Sigmoid colon (tissue), 7 donors: ENCODE results near the gene GPR137C. TPM values are rescaled to one million over a fixed set of nuclear protein-coding genes. Genes with fewer than 3 reads are reported as not detected.

Experiments used
- DNase-seq: peaks from one replicate; pipeline ENCODE4 v3.0.0-alpha.2; 2019
- H3K27ac ChIP-seq, 4 donors: fragments of 200-600 bp; sonication (generic); one replicate each; pipeline ENCODE4 v1.5.1; 2016 to 2019; ENCODE audit warnings: mild to moderate bottlenecking in 1 of 4
- H3K27me3 ChIP-seq, 3 donors: fragments of 200-600 bp; sonication (generic); one replicate each; pipeline ENCODE4 v1.5.1; 2019; ENCODE audit warnings: mild to moderate bottlenecking in 1 of 3
- H3K36me3 ChIP-seq, 4 donors: fragments of 200-600 bp; sonication (generic); one replicate each; pipeline ENCODE4 v1.5.1; 2016 to 2019
- H3K4me1 ChIP-seq, 4 donors: fragments of 200-600 bp; sonication (generic); one replicate each; pipeline ENCODE4 v1.5.1; 2017 to 2019
- H3K4me3 ChIP-seq, 4 donors: fragments of 200-600 bp; sonication (generic); one replicate each; pipeline ENCODE4 v1.5.1; 2017 to 2019; ENCODE audit warnings: mild to moderate bottlenecking in 2 of 4, moderate library complexity in 1 of 4
- H3K9me3 ChIP-seq, 4 donors: fragments of 200-600 bp in 3 of 4; sonication (generic) in 3 of 4; one replicate each; pipeline versions ENCODE4 v1.5.1 to v1.6.1; 2013 to 2019
- CTCF ChIP-seq, 4 experiments: fragments of 450-650 bp in 3 of 4; fragments of 200-600 bp in 1 of 4; IDR thresholded peaks; one replicate each; pipeline ENCODE4 v1.5.1; 2016 to 2019; ENCODE audit warnings: antibody characterized with exemption in 4 of 4, mild to moderate bottlenecking in 3 of 4, moderate library complexity in 2 of 4
- EP300 ChIP-seq, 4 donors: sonication (generic); formaldehyde crosslinking; IDR thresholded peaks; one replicate each; pipeline ENCODE4 v1.6.1; 2017; ENCODE audit warnings: antibody characterized with exemption in 4 of 4
- POLR2A ChIP-seq, 2 donors: fragments of 450-650 bp; IDR thresholded peaks; one replicate each; pipeline ENCODE4 v1.6.1; 2016; ENCODE audit warnings: antibody characterized with exemption in 2 of 2, mild to moderate bottlenecking in 2 of 2, moderate library complexity in 2 of 2
- POLR2AphosphoS5 ChIP-seq, 4 donors: sonication (generic); formaldehyde crosslinking; IDR thresholded peaks; one replicate each; pipeline ENCODE4 v1.6.1; 2017; ENCODE audit warnings: antibody characterized with exemption in 4 of 4
- WGBS, 2 donors: extraction: QIAGEN DNeasy Blood & Tissue Kit; methylation state at CpG; one replicate each; pipeline ENCODE4 v1.1.7; 2013; 5-methylcytosine and 5-hydroxymethylcytosine counted together
- intact Hi-C: fragments of 100-400 bp; cut with DNase I; formaldehyde crosslinking; loops from one replicate; pipeline ENCODE4 v1.15.1; 2023
- polyA plus RNA-seq, 3 donors: library from polyadenylated mRNA; stranded (reverse); fragments of 200-250 nt; gene quantifications; one replicate each; pipeline ENCODE4 v1.2.3, GENCODE V29; 2013
- total RNA-seq, 4 donors: library from RNA; depleted of rRNA; stranded (reverse); fragments of >200 nt; gene quantifications; one replicate each; pipeline ENCODE4 v1.1.0, GENCODE V29; 2016
- donor health status: healthy with polysubstance abuse.
- donor health status: Bipolar disorder and iron deficiency.
- donor health status: healthy.

The GPR137C gene
- total and polyA plus RNA-seq, 7 donors: 0.31 to 0.71 (median 0.55) TPM; not detected in 2

- Histone ChIP-seq H3K36me3 (no peaks in the 10 kb centered on the region), H3K27ac (peak overlapping the region in 1 of 4 donors; percentile 93), H3K27me3 (no peaks in the 10 kb centered on the region), H3K4me1 (peaks cover 0 to 27% (median 24%) of the 10 kb centered on the region in 4 donors), H3K9me3 (no peaks in the 10 kb centered on the region), H3K4me3 (no peak overlapping the region)
- TF ChIP-seq EP300 (IDR thresholded peaks at IDR 0.05) (no peak), POLR2AphosphoS5 (IDR thresholded peaks at IDR 0.05) (no peak), POLR2A (IDR thresholded peaks at IDR 0.05) (no peak)
- intact Hi-C loops: loop anchor here (5.0 to 10.0 kb wide), 2 partner anchors 147 to 1306 kb away; partner anchors contain the start of genes ERO1A and TMX1
- DNase-seq: no peak
- WGBS, 2 donors: 90 to 93% methylated on average over 3 of the region's 3 CpGs
These were observed 2.0 kb upstream of the GPR137C start for GRCh38 chr14:52550661-52551060.

- DNase-seq: no peak
- no peaks in the 10 kb centered on the region for H3K27me3 ChIP-seq
- peaks cover 0 to 27% (median 24%) of the 10 kb centered on the region in 4 donors for H3K4me1 ChIP-seq
- H3K36me3 ChIP-seq: no peaks in the 10 kb centered on the region
- no peak for TF ChIP-seq CTCF (IDR thresholded peaks at IDR 0.05)
- TF ChIP-seq EP300 (IDR thresholded peaks at IDR 0.05): no peak
- TF ChIP-seq POLR2A (IDR thresholded peaks at IDR 0.05): no peak
- TF ChIP-seq POLR2AphosphoS5 (IDR thresholded peaks at IDR 0.05): no peak
- peak overlapping the region; percentile 89 to 95 (median 92) for H3K27ac ChIP-seq
- 19 to 54% methylated on average over 6 of the region's 6 CpGs for WGBS, 2 donors
- intact Hi-C loops: loop anchor here (5.0 to 10.0 kb wide), 2 partner anchors 146 to 1306 kb away; partner anchors contain the start of genes ERO1A and TMX1
- peak overlapping the region; percentile 80 to 90 (median 87) for H3K4me3 ChIP-seq
- no peaks in the 10 kb centered on the region for H3K9me3 ChIP-seq
These were observed 1.4 kb upstream of the GPR137C start for GRCh38 chr14:52551205-52551604.

GRCh38 chr14:52551696-52552062 is 957 bp upstream of the GPR137C start:
- intact Hi-C loops: loop anchor here (5.0 to 10.0 kb wide), 2 partner anchors 146 to 1307 kb away; partner anchors contain the start of genes ERO1A and TMX1
- Histone ChIP-seq H3K27me3 (no peaks in the 10 kb centered on the region), H3K9me3 (no peaks in the 10 kb centered on the region), H3K27ac (peak overlapping the region; percentile 89 to 95 (median 92)), H3K4me1 (peaks cover 0 to 27% (median 24%) of the 10 kb centered on the region in 4 donors), H3K36me3 (no peaks in the 10 kb centered on the region), H3K4me3 (peak overlapping the region; percentile 80 to 90 (median 87))
- 0 to 1% methylated on average over 8 of the region's 8 CpGs for WGBS, 2 donors
- no peak for DNase-seq
- no peak for TF ChIP-seq CTCF (IDR thresholded peaks at IDR 0.05)
- TF ChIP-seq POLR2A (IDR thresholded peaks at IDR 0.05): no peak
- no peak for TF ChIP-seq POLR2AphosphoS5 (IDR thresholded peaks at IDR 0.05)
- no peak for TF ChIP-seq EP300 (IDR thresholded peaks at IDR 0.05)

GRCh38 chr14:52553002-52553670 is 500 bp downstream of the GPR137C start:
- Histone ChIP-seq H3K27me3 (no peaks in the 10 kb centered on the region), H3K27ac (peak overlapping the region; percentile 87 to 95 (median 90)), H3K4me1 (peaks cover 0 to 27% (median 24%) of the 10 kb centered on the region in 4 donors), H3K9me3 (no peaks in the 10 kb centered on the region), H3K4me3 (peak overlapping the region; percentile 55 to 88 (median 83)), H3K36me3 (no peaks in the 10 kb centered on the region)
- DNase-seq: peak; percentile 75
- whole genome bisulfite sequencing, 2 donors: 0% methylated on average over 69 of the region's 69 CpGs
- intact Hi-C loops: loop anchor here (5.0 to 10.0 kb wide), 2 partner anchors 144 to 1308 kb away; partner anchors contain the start of genes ERO1A and TMX1
- no peak for TF ChIP-seq EP300 (IDR thresholded peaks at IDR 0.05)
- no peak for TF ChIP-seq POLR2AphosphoS5 (IDR thresholded peaks at IDR 0.05)
- TF ChIP-seq POLR2A (IDR thresholded peaks at IDR 0.05): no peak
- no peak for TF ChIP-seq CTCF (IDR thresholded peaks at IDR 0.05)
